Smooth muscle cell (in vitro differentiated cells): Measurements from ENCODE around the gene GPX1. TPM values are rescaled to one million over a fixed set of nuclear protein-coding genes. Genes with fewer than 3 reads are reported as not detected.

ENCODE experiments used
- DNase-seq: peaks from one replicate; lab custom pipeline; 2025; ENCODE audit not compliant: unreplicated experiment; lab: John Stamatoyannopoulos, UW
- H2AFZ ChIP-seq: fragments of 200-600 bp; sonication (generic); 2 replicates; pipeline ENCODE4 v1.6.0; 2016; ENCODE audit warnings: antibody characterized with exemption, low read depth, mild to moderate bottlenecking
- H3F3A ChIP-seq: fragments of 200-600 bp; sonication (generic); 2 replicates; pipeline ENCODE4 v1.6.0; 2017; ENCODE audit warnings: antibody characterized with exemption, low read depth
- H3K27ac ChIP-seq: fragments of 200-600 bp; sonication (generic); 2 replicates; pipeline ENCODE4 v1.5.1; 2016; ENCODE audit warnings: low read depth, mild to moderate bottlenecking
- H3K27me3 ChIP-seq: fragments of 200-600 bp; sonication (generic); 2 replicates; pipeline ENCODE4 v1.6.1; 2016; ENCODE audit warnings: low read depth, mild to moderate bottlenecking
- H3K36me3 ChIP-seq: fragments of 200-600 bp; sonication (generic); 2 replicates; pipeline ENCODE4 v1.5.1; 2016; ENCODE audit warnings: low read depth
- H3K4me1 ChIP-seq: fragments of 200-600 bp; sonication (generic); 2 replicates; pipeline ENCODE4 v1.5.1; 2016; ENCODE audit warnings: low read depth
- H3K4me2 ChIP-seq: fragments of 200-600 bp; sonication (generic); 2 replicates; pipeline ENCODE4 v1.6.0; 2016; ENCODE audit warnings: mild to moderate bottlenecking
- H3K4me3 ChIP-seq: fragments of 200-600 bp; sonication (generic); 2 replicates; pipeline ENCODE4 v1.5.1; 2016; ENCODE audit warnings: mild to moderate bottlenecking
- H3K79me2 ChIP-seq: fragments of 200-600 bp; sonication (generic); 2 replicates; pipeline ENCODE4 v1.6.0; 2016; ENCODE audit warnings: low read depth, mild to moderate bottlenecking
- H3K9ac ChIP-seq: fragments of 200-600 bp; sonication (generic); 2 replicates; pipeline ENCODE4 v1.6.0; 2016; ENCODE audit warnings: low read depth
- H3K9me3 ChIP-seq: fragments of 200-600 bp; sonication (generic); replicated peaks from 2 replicates; pipeline ENCODE4 v1.5.1; 2016; ENCODE audit warnings: low read depth
- H4K20me1 ChIP-seq: fragments of 200-600 bp; sonication (generic); 2 replicates; pipeline ENCODE4 v1.6.0; 2016; ENCODE audit warnings: low read depth
- WGBS: methylation state at CpG from one replicate; pipeline ENCODE4 v1.1.7; 2016; ENCODE audit warnings: low lambda C conversion rate; 5-methylcytosine and 5-hydroxymethylcytosine counted together
- polyA plus RNA-seq: library from polyadenylated mRNA; unstranded; fragments of >200 nt; fragmentation: Nextera tagmentation; extraction: Ambion mirVana; gene quantifications from 2 replicates; pipeline ENCODE4 v1.2.1, GENCODE V29; 2016
- total RNA-seq: library from RNA; depleted of rRNA; stranded (reverse); fragments of >200 nt; gene quantifications from 2 replicates; pipeline ENCODE4 v1.2.3, GENCODE V29; 2014
- TF ChIP-seq, protein P1 (sequence below): fragments of 200-600 bp; sonication (generic); IDR thresholded peaks from 2 replicates; pipeline ENCODE4 v1.5.1; 2017; ENCODE audit warnings: borderline replicate concordance, mild to moderate bottlenecking, antibody characterized with exemption; ENCODE audit not compliant: insufficient read depth, poor library complexity, severe bottlenecking

GPX1 gene
- total and polyA plus RNA-seq, 2 experiments from 2014 or later = 173 to 247 TPM

DNA sequence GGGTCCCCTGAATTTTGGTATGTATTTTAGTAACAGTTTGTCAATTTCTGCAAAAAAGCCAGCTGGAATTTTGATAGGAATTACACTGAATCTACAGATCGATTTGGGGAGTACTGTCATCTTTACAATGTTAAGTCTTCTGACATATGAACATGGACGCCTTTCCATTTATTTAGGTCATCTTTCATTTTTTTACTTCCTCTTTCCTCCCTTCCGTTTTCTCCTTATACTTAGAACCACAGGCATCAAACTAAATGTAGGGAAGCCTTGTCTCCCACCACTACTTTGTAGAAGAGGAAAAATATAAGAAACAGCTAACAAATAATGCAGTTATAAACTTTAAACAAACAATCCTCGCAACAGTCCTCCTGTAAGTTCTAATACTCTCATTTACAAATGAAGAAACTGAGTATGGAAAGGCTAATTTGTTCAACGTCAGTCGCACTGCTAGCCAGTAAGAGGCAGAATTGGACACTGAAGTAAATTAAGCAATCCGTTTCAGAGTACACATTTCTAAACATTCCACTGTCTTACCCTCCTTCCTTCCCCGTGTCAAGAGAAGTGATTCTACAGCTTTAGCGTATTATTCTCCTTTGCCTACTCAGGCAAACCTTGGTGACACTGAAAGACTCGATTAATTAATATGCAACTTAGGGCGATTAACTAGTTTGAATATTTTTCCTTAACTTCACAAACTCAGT is 28.1 kb upstream of the GPX1 start:
- WGBS = 92% methylated on average over 11 of the region's 11 CpGs
- H3K9me3 ChIP-seq = no peaks in the 10 kb centered on the region
- no peak overlapping the region for H2AFZ ChIP-seq
- H3K4me1 ChIP-seq = no peaks in the 10 kb centered on the region
- H3K9ac ChIP-seq = no peak overlapping the region
- no peaks in the 10 kb centered on the region for H3K36me3 ChIP-seq
- peaks cover 7% of the 10 kb centered on the region for H3F3A ChIP-seq
- peaks cover 100% of the 10 kb centered on the region for H4K20me1 ChIP-seq
- no peak overlapping the region for H3K4me3 ChIP-seq
- no peak overlapping the region for H3K4me2 ChIP-seq
- no peaks in the 10 kb centered on the region for H3K27me3 ChIP-seq
- H3K27ac ChIP-seq = peak overlapping the region; percentile 7
- DNase-seq = no peak
- peaks cover 100% of the 10 kb centered on the region for H3K79me2 ChIP-seq
- TF ChIP-seq, protein P1, sequence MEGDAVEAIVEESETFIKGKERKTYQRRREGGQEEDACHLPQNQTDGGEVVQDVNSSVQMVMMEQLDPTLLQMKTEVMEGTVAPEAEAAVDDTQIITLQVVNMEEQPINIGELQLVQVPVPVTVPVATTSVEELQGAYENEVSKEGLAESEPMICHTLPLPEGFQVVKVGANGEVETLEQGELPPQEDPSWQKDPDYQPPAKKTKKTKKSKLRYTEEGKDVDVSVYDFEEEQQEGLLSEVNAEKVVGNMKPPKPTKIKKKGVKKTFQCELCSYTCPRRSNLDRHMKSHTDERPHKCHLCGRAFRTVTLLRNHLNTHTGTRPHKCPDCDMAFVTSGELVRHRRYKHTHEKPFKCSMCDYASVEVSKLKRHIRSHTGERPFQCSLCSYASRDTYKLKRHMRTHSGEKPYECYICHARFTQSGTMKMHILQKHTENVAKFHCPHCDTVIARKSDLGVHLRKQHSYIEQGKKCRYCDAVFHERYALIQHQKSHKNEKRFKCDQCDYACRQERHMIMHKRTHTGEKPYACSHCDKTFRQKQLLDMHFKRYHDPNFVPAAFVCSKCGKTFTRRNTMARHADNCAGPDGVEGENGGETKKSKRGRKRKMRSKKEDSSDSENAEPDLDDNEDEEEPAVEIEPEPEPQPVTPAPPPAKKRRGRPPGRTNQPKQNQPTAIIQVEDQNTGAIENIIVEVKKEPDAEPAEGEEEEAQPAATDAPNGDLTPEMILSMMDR = no peak

- no peak overlapping the region for H3K4me3 ChIP-seq
- no peak overlapping the region for H2AFZ ChIP-seq
- H3K27me3 ChIP-seq = no peaks in the 10 kb centered on the region
- H3K79me2 ChIP-seq = peaks cover 100% of the 10 kb centered on the region
- DNase-seq = no peak
- no peaks in the 10 kb centered on the region for H3K36me3 ChIP-seq
- H3K9me3 ChIP-seq = no peaks in the 10 kb centered on the region
- no peaks in the 10 kb centered on the region for H3K4me1 ChIP-seq
- H3K4me2 ChIP-seq = no peak overlapping the region
- TF ChIP-seq, protein P1 = no peak
- peaks cover 7% of the 10 kb centered on the region for H3F3A ChIP-seq
- H4K20me1 ChIP-seq = peaks cover 100% of the 10 kb centered on the region
- 100% methylated on average over 1 of the region's 1 CpG for WGBS
- H3K9ac ChIP-seq = no peak overlapping the region
- no peak overlapping the region for H3K27ac ChIP-seq
These were observed 27.5 kb upstream of the GPX1 start for GRCh38 chr3:49385617-49386016.

- H3K4me3 ChIP-seq = no peak overlapping the region
- H4K20me1 ChIP-seq = peaks cover 100% of the 10 kb centered on the region
- no peaks in the 10 kb centered on the region for H3K36me3 ChIP-seq
- no peak overlapping the region for H3K4me2 ChIP-seq
- peaks cover 100% of the 10 kb centered on the region for H3K79me2 ChIP-seq
- 72% methylated on average over 5 of the region's 5 CpGs for WGBS
- no peak overlapping the region for H2AFZ ChIP-seq
- H3K9me3 ChIP-seq = no peaks in the 10 kb centered on the region
- TF ChIP-seq, protein P1 = no peak
- no peaks in the 10 kb centered on the region for H3K27me3 ChIP-seq
- no peak for DNase-seq
- peaks cover 10% of the 10 kb centered on the region for H3F3A ChIP-seq
- peaks cover 5% of the 10 kb centered on the region for H3K4me1 ChIP-seq
- H3K27ac ChIP-seq = no peak overlapping the region
- no peak overlapping the region for H3K9ac ChIP-seq
These were observed 25.2 kb upstream of the GPX1 start for GRCh38 chr3:49383387-49383786.
